PC-3 (cell line): Measurements from ENCODE around the gene OSBPL2.

Source experiments
- EZH2phosphoT487 ChIP-seq: fragments of 300-600 bp; sonication (generic); IDR thresholded peaks from 2 replicates; pipeline ENCODE4 v1.6.1; 2018; ENCODE audit warnings: mild to moderate bottlenecking, antibody characterized with exemption, low read length, borderline replicate concordance
- TF ChIP-seq, protein P1 (sequence below): fragments of 300-600 bp; sonication (generic); conservative IDR thresholded peaks from 2 replicates; pipeline ENCODE4 v1.5.1; 2017; ENCODE audit warnings: antibody characterized with exemption, low read depth, mild to moderate bottlenecking, low read length

DNA sequence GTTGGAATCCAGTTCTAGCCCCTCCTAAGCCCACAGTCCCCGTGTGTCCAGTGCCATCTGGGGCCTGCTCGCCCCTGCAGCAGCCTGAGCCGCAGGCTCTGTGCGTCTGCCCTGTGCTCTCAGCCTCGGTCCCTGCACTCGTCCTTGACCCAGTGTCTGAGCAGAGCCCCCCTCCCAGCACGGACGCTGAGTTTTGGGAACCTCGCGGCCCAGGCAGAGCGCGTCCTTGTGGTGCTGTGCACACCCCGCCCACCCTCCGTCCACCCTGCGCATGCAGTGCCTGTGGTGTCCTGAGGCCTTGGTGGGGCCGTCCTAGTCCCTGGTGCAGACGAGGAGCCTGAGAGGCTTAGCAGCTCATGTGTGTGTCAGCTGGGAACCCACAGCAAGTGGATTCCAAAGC, 31.6 kb downstream of the OSBPL2 start:
- TF ChIP-seq, protein P1, sequence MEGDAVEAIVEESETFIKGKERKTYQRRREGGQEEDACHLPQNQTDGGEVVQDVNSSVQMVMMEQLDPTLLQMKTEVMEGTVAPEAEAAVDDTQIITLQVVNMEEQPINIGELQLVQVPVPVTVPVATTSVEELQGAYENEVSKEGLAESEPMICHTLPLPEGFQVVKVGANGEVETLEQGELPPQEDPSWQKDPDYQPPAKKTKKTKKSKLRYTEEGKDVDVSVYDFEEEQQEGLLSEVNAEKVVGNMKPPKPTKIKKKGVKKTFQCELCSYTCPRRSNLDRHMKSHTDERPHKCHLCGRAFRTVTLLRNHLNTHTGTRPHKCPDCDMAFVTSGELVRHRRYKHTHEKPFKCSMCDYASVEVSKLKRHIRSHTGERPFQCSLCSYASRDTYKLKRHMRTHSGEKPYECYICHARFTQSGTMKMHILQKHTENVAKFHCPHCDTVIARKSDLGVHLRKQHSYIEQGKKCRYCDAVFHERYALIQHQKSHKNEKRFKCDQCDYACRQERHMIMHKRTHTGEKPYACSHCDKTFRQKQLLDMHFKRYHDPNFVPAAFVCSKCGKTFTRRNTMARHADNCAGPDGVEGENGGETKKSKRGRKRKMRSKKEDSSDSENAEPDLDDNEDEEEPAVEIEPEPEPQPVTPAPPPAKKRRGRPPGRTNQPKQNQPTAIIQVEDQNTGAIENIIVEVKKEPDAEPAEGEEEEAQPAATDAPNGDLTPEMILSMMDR: no peak
- TF ChIP-seq EZH2phosphoT487: no peak
